HEK293 (cell line): ENCODE measurements around the gene DIP2A.

ENCODE experiments used
- TCF7L2 ChIP-seq: IDR thresholded peaks from 2 replicates; pipeline ENCODE4 v1.6.1; 2011; ENCODE audit warnings: low read depth, mild to moderate bottlenecking, inconsistent platforms, low read length, moderate library complexity, borderline replicate concordance
- TF ChIP-seq, protein P1 (sequence below): fragments of 450-650 bp; formaldehyde crosslinking; IDR thresholded peaks from 2 replicates; pipeline ENCODE4 v1.5.1; 2016; ENCODE audit warnings: missing biosample characterization, missing genetic modification characterization
- TF ChIP-seq, protein P2 (sequence below): IDR thresholded peaks from 2 replicates; pipeline ENCODE4 v1.6.1; 2011; ENCODE audit warnings: mild to moderate bottlenecking, low read depth, low read length, borderline replicate concordance

DNA sequence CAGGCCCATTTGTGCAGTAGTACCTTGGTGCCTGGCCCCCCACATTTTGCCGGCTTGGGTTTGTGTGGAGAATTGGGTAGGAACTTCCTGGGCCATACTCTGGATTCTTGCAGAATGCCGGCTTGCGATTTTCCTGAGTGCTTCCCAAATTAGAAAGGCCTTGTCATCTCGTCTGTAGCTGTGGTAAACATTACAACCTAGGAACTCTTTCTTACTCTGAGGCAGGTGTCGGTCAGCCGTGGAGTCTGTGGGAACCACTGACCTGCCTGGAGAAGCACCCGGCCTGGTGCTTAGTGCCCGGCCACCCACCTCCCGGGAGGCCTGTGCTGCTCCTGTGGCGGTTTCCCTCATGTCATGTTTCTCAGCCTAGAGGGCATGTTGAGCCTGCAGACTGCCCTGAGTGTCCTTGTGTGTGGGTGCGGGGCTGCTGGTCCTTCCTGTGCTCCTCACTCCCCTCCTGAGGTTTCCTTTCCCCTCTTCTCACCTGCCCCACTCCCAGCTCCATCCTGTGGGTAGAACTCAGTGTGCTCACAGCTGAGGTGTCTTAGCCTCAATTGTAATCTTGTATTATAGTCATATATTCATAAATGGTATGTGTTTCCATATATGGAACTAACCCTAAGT, 81.5 kb downstream of the DIP2A start:
- TF ChIP-seq, protein P1, sequence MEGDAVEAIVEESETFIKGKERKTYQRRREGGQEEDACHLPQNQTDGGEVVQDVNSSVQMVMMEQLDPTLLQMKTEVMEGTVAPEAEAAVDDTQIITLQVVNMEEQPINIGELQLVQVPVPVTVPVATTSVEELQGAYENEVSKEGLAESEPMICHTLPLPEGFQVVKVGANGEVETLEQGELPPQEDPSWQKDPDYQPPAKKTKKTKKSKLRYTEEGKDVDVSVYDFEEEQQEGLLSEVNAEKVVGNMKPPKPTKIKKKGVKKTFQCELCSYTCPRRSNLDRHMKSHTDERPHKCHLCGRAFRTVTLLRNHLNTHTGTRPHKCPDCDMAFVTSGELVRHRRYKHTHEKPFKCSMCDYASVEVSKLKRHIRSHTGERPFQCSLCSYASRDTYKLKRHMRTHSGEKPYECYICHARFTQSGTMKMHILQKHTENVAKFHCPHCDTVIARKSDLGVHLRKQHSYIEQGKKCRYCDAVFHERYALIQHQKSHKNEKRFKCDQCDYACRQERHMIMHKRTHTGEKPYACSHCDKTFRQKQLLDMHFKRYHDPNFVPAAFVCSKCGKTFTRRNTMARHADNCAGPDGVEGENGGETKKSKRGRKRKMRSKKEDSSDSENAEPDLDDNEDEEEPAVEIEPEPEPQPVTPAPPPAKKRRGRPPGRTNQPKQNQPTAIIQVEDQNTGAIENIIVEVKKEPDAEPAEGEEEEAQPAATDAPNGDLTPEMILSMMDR (tag by site-specific recombination): no peak
- TF ChIP-seq TCF7L2: no peak
- TF ChIP-seq, protein P2, sequence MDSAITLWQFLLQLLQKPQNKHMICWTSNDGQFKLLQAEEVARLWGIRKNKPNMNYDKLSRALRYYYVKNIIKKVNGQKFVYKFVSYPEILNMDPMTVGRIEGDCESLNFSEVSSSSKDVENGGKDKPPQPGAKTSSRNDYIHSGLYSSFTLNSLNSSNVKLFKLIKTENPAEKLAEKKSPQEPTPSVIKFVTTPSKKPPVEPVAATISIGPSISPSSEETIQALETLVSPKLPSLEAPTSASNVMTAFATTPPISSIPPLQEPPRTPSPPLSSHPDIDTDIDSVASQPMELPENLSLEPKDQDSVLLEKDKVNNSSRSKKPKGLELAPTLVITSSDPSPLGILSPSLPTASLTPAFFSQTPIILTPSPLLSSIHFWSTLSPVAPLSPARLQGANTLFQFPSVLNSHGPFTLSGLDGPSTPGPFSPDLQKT: no peak
